ENCODE measurements around the gene GPR107. TPM values are rescaled to one million over a fixed set of nuclear protein-coding genes. Genes with fewer than 3 reads are reported as not detected.

GPR107 gene
- total RNA-seq, 1 donor: 30.9 TPM

GRCh38 chr9:130058154-130058553 is 4.4 kb downstream of the GPR107 start:
- TF ChIP-seq, protein P1, sequence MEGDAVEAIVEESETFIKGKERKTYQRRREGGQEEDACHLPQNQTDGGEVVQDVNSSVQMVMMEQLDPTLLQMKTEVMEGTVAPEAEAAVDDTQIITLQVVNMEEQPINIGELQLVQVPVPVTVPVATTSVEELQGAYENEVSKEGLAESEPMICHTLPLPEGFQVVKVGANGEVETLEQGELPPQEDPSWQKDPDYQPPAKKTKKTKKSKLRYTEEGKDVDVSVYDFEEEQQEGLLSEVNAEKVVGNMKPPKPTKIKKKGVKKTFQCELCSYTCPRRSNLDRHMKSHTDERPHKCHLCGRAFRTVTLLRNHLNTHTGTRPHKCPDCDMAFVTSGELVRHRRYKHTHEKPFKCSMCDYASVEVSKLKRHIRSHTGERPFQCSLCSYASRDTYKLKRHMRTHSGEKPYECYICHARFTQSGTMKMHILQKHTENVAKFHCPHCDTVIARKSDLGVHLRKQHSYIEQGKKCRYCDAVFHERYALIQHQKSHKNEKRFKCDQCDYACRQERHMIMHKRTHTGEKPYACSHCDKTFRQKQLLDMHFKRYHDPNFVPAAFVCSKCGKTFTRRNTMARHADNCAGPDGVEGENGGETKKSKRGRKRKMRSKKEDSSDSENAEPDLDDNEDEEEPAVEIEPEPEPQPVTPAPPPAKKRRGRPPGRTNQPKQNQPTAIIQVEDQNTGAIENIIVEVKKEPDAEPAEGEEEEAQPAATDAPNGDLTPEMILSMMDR (IDR thresholded peaks at IDR 0.05; ENCODE audit: insufficient read depth, low read length): peak; percentile 34
- H3K4me3 ChIP-seq (ENCODE audit: low read depth, low read length): no peak overlapping the region
- DNase-seq (ENCODE audit: low read depth): no peak

GRCh38 chr9:130058887-130059286 is 5.2 kb downstream of the GPR107 start:
- DNase-seq (ENCODE audit: low read depth): peak; percentile 43
- TF ChIP-seq, protein P1 (IDR thresholded peaks at IDR 0.05; ENCODE audit: insufficient read depth, low read length): no peak
- no peak overlapping the region for H3K4me3 ChIP-seq (ENCODE audit: low read depth, low read length)

- DNase-seq (ENCODE audit: low read depth): peak; percentile 49
- TF ChIP-seq, protein P1 (IDR thresholded peaks at IDR 0.05; ENCODE audit: insufficient read depth, low read length): no peak
- H3K4me3 ChIP-seq (ENCODE audit: low read depth, low read length): no peak overlapping the region
Observed at GRCh38 chr9:130060296-130060695, 6.6 kb downstream of the GPR107 start.

DNA sequence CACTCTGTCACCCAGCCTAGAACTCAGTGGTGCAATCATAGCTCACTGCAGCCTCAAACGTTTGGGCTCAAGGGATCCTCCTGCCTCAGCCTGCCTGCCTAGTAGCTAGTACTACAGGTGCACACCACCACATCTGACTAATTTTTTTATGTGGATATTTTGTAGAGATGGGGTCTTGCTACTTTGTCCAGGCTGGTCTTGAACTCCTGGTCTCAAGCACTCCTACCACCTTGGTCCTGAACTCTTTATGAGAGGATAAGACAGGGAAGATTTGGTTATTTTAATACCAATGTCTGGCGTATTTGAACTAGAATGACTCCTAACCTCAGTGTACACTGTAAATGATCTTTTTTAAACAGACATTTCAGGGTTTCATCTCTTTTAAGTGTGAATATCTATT is 9.0 kb downstream of the GPR107 start:
- TF ChIP-seq, protein P1 (IDR thresholded peaks at IDR 0.05; ENCODE audit: insufficient read depth, low read length): no peak
- no peak overlapping the region for H3K4me3 ChIP-seq (ENCODE audit: low read depth, low read length)
- no peak for DNase-seq (ENCODE audit: low read depth)

- TF ChIP-seq, protein P1 (IDR thresholded peaks at IDR 0.05; ENCODE audit: insufficient read depth, low read length): no peak
- DNase-seq (ENCODE audit: low read depth): no peak
- no peak overlapping the region for H3K4me3 ChIP-seq (ENCODE audit: low read depth, low read length)
Observed at GRCh38 chr9:130064621-130065020, 10.9 kb downstream of the GPR107 start.

DNA sequence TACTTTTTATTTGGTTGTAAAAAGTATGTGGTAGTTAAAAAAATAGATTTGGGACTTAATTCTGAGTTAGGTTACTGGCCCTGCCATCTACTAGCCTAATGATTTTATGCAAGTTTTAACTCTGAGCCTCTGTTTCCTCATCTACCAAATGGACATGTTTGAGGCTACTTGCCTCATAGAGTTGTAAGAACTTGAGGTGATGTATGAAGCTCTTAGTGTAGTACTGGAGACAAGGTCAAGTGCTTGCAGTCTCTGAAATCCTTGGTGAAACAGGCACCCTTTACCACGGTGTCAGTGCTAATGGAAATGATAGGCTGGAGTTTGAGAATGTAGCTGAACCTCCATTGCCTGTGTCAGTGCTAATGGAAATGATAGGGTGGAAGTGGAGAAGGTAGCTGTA is 15.3 kb downstream of the GPR107 start:
- TF ChIP-seq, protein P1 (IDR thresholded peaks at IDR 0.05; ENCODE audit: insufficient read depth, low read length): no peak
- H3K4me3 ChIP-seq (ENCODE audit: low read depth, low read length): no peak overlapping the region

DNA sequence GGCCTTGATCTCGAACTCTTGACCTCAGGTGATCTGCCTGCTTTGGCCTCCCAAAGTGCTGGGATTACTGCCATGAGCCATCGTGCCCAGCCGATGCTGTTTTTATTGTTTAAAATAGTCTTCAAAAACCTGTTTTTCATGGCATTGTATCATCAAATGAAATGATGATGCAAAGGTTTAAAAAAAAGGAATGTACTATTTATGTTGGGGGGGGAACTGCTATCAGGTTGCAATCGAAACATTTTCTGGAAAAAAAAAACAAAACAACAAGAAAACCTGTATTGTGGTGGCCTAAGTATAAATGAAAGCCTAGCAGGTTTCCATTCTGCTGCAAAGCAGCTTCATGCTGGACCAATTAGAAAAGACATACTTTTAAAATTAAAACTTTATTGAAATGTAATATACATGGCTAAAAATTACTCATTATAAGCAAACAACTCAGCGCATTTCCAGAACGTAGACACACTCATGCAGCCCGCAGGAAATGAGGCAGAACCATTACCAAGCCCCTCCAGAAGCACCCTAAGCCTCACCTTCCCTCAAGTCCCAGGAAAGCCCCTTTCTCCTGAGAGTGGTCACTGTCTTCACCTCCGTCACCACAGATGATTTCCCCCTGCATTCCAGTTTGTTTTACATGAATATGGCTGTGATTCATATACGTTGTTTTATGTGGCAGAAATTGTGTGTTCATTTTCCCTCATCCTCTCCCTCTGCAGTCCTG is 19.0 kb downstream of the GPR107 start:
- TF ChIP-seq, protein P1 (IDR thresholded peaks at IDR 0.05; ENCODE audit: insufficient read depth, low read length): no peak
- H3K4me3 ChIP-seq (ENCODE audit: low read depth, low read length): no peak overlapping the region
- no peak for DNase-seq (ENCODE audit: low read depth)

More for the DNA sequence above, 15.3 kb downstream of the GPR107 start:
- no peak for DNase-seq (ENCODE audit: low read depth)
